ENCODE measurements around the gene SPIRE2. TPM values are rescaled to one million over a fixed set of nuclear protein-coding genes. Genes with fewer than 3 reads are reported as not detected.

SPIRE2 gene
- total RNA-seq, 1 donor from 2014 or later: 2.7 TPM

GRCh38 chr16:89848974-89849373 lies 20.7 kb downstream of the SPIRE2 start:
- Mint-ChIP-seq H3K27me3 (ENCODE audit: insufficient read depth) (peaks cover 6% of the 10 kb centered on the region), H3K4me3 (no peak overlapping the region), H3K9me3 (no peaks in the 10 kb centered on the region), H3K4me1 (ENCODE audit: low read depth) (no peaks in the 10 kb centered on the region), H3K27ac (no peak overlapping the region), H3K36me3 (ENCODE audit: low read depth) (no peaks in the 10 kb centered on the region)
- intact Hi-C loops (cut with micrococcal nuclease): no loop called here
- DNase-seq (ENCODE audit: low spot score): no peak

DNA sequence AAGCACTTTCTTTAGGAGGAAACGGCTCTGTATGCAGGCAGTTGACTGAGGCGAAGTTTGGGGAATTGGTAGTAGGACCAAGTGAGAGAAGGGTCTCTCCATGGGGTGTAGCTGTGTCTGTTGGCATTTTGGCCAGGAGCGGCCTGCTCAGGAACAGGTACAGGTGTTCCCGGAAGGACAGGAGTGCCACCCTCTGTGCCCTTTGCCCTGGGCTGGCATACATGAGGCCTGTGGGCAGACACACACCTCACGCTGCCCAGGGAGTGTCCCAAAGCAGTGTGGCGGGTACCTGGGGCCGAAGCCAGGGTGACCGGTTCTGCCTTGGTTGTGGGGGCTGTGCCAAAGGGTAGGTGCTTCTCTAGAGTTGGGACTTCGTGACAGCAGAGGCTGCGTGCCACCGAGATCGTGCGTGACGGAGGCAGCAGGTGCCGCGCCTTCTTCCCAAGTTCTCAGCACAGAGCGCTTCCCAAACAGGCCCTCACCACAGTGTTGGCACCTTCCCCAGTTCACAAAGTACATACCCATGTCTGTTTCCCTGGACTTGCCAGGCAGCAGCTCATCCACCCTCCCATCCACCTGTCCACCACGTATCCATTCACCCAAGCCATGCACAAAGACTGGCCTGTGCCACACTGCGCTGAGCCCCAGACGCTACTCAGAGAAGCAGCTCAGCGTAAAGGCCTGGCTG lies 25.2 kb downstream of the SPIRE2 start:
- Mint-ChIP-seq H3K4me3 (no peak overlapping the region), H3K4me1 (ENCODE audit: low read depth) (no peaks in the 10 kb centered on the region), H3K27ac (no peak overlapping the region), H3K9me3 (no peaks in the 10 kb centered on the region), H3K36me3 (ENCODE audit: low read depth) (no peaks in the 10 kb centered on the region), H3K27me3 (ENCODE audit: insufficient read depth) (peaks cover 3% of the 10 kb centered on the region)
- no peak for DNase-seq (ENCODE audit: low spot score)
- intact Hi-C loops (cut with micrococcal nuclease): no loop called here

- H3K9me3 Mint-ChIP-seq: no peaks in the 10 kb centered on the region
- no peaks in the 10 kb centered on the region for H3K36me3 Mint-ChIP-seq (ENCODE audit: low read depth)
- no peak overlapping the region for H3K4me3 Mint-ChIP-seq
- no peaks in the 10 kb centered on the region for H3K4me1 Mint-ChIP-seq (ENCODE audit: low read depth)
- H3K27me3 Mint-ChIP-seq (ENCODE audit: insufficient read depth): peaks cover 3% of the 10 kb centered on the region
- no peak for DNase-seq (ENCODE audit: low spot score)
- intact Hi-C loops (cut with micrococcal nuclease): no loop called here
- H3K27ac Mint-ChIP-seq: no peak overlapping the region
Observed at GRCh38 chr16:89855301-89855945, 27.1 kb downstream of the SPIRE2 start.

GRCh38 chr16:89855986-89856385 lies 27.7 kb downstream of the SPIRE2 start:
- Mint-ChIP-seq H3K4me3 (no peak overlapping the region), H3K27me3 (ENCODE audit: insufficient read depth) (peaks cover 3% of the 10 kb centered on the region), H3K4me1 (ENCODE audit: low read depth) (peaks cover 2% of the 10 kb centered on the region), H3K9me3 (no peaks in the 10 kb centered on the region), H3K27ac (no peak overlapping the region), H3K36me3 (ENCODE audit: low read depth) (no peaks in the 10 kb centered on the region)
- intact Hi-C loops (cut with micrococcal nuclease): no loop called here
- DNase-seq (ENCODE audit: low spot score): no peak

- Mint-ChIP-seq H3K4me3 (no peak overlapping the region), H3K27me3 (ENCODE audit: insufficient read depth) (no peaks in the 10 kb centered on the region), H3K9me3 (no peaks in the 10 kb centered on the region), H3K27ac (no peak overlapping the region), H3K36me3 (ENCODE audit: low read depth) (no peaks in the 10 kb centered on the region), H3K4me1 (ENCODE audit: low read depth) (peaks cover 25% of the 10 kb centered on the region)
- no peak for DNase-seq (ENCODE audit: low spot score)
- intact Hi-C loops (cut with micrococcal nuclease): no loop called here
Observed at GRCh38 chr16:89858973-89859614, 30.8 kb downstream of the SPIRE2 start.

DNA sequence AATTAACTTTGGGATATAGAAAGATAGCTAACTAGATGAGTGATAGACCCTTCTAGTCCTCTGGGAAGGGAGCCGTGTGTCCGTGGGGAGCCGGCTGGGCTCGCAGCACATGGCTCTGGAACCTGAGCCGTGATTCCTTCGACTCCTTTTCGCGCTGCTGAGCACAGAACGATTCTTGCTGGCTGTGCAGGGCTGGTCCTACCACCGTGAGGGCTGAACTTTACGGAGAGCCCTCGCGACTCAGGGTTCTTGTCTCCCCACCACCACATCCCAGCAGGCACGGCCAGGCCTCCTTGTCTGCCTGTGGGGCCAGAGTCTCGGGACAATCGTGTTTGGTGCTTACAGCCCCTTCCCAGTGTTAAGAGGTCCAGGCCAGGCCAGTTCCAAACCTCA lies 31.3 kb downstream of the SPIRE2 start:
- Mint-ChIP-seq H3K36me3 (ENCODE audit: low read depth) (peaks cover 2% of the 10 kb centered on the region), H3K4me1 (ENCODE audit: low read depth) (peaks cover 30% of the 10 kb centered on the region), H3K27me3 (ENCODE audit: insufficient read depth) (no peaks in the 10 kb centered on the region), H3K27ac (no peak overlapping the region), H3K4me3 (no peak overlapping the region), H3K9me3 (no peaks in the 10 kb centered on the region)
- no peak for DNase-seq (ENCODE audit: low spot score)
- intact Hi-C loops (cut with micrococcal nuclease): loop anchor here (1.0 to 2.0 kb wide), 3 partner anchors 15 to 135 kb away; partner anchors contain the start of gene FANCA

GRCh38 chr16:89860747-89861304 lies 32.6 kb downstream of the SPIRE2 start:
- H3K27me3 Mint-ChIP-seq (ENCODE audit: insufficient read depth): no peaks in the 10 kb centered on the region
- H3K4me1 Mint-ChIP-seq (ENCODE audit: low read depth): peaks cover 33% of the 10 kb centered on the region
- DNase-seq (ENCODE audit: low spot score): peak; percentile 71
- no peak overlapping the region for H3K27ac Mint-ChIP-seq
- H3K36me3 Mint-ChIP-seq (ENCODE audit: low read depth): peaks cover 5% of the 10 kb centered on the region
- H3K4me3 Mint-ChIP-seq: no peak overlapping the region
- H3K9me3 Mint-ChIP-seq: no peaks in the 10 kb centered on the region
- intact Hi-C loops (cut with micrococcal nuclease): loop anchor here (1.0 to 2.0 kb wide), 5 partner anchors 14 to 161 kb away; partner anchors contain the start of gene FANCA

GRCh38 chr16:89861648-89862047 lies 33.4 kb downstream of the SPIRE2 start:
- Mint-ChIP-seq H3K36me3 (ENCODE audit: low read depth) (peaks cover 5% of the 10 kb centered on the region), H3K4me3 (no peak overlapping the region), H3K4me1 (ENCODE audit: low read depth) (peaks cover 33% of the 10 kb centered on the region), H3K27ac (no peak overlapping the region), H3K9me3 (no peaks in the 10 kb centered on the region), H3K27me3 (ENCODE audit: insufficient read depth) (no peaks in the 10 kb centered on the region)
- intact Hi-C loops (cut with micrococcal nuclease): loop anchor here (1.0 to 2.0 kb wide), 3 partner anchors 13 to 161 kb away; no protein-coding TSS in a partner anchor
- no peak for DNase-seq (ENCODE audit: low spot score)

- no peaks in the 10 kb centered on the region for H3K9me3 Mint-ChIP-seq
- H3K27ac Mint-ChIP-seq: peak overlapping the region; percentile 97
- no peak for DNase-seq (ENCODE audit: low spot score)
- intact Hi-C loops (cut with micrococcal nuclease): no loop called here
- H3K4me1 Mint-ChIP-seq (ENCODE audit: low read depth): peaks cover 33% of the 10 kb centered on the region
- H3K36me3 Mint-ChIP-seq (ENCODE audit: low read depth): peaks cover 7% of the 10 kb centered on the region
- no peaks in the 10 kb centered on the region for H3K27me3 Mint-ChIP-seq (ENCODE audit: insufficient read depth)
- peak overlapping the region; percentile 76 for H3K4me3 Mint-ChIP-seq
Observed at GRCh38 chr16:89862732-89863131, 34.5 kb downstream of the SPIRE2 start.

DNA sequence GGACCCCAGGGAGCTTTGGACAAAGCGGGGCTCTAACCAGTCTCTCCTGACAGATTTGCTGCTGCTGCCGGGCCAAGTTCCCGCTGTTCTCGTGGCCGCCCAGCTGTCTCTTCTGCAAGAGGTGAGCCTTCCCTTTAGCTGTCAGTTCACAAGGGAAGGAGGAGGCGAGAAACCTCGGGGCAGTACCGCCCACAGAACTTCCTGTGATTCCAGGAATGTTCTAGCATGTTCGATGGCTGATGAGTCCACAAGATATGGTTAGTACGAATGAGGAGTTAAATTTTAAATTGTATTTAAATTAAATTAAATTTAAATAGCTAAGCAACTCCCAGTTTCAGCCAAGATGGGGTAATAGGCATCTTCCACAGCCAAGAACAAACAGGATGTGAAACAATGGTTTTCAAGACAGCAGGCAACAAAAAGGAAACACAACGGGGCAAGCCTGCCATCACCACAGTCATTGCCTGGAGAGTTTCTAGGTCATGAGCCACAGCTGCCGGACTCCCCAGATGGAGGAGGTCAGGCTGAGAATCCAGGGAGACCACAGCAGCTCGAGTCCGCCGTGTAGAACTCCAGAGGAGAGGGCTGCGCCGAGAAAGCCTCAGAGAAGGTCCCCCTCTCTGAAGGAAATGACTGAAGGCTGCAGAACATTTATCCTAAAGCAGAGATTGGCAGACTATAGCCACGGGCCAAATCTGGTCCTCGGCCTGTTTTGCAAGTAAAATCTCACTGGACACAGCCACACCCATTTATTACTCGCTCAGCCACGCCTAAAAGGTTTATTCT lies 35.7 kb downstream of the SPIRE2 start:
- H3K4me1 Mint-ChIP-seq (ENCODE audit: low read depth): peaks cover 33% of the 10 kb centered on the region
- H3K9me3 Mint-ChIP-seq: no peaks in the 10 kb centered on the region
- intact Hi-C loops (cut with micrococcal nuclease): loop anchor here (1.0 kb wide), 1 partner anchor 9 kb away; the partner anchor contains the start of gene TCF25
- peaks cover 11% of the 10 kb centered on the region for H3K36me3 Mint-ChIP-seq (ENCODE audit: low read depth)
- peak; percentile 55 for DNase-seq (ENCODE audit: low spot score)
- H3K4me3 Mint-ChIP-seq: peak overlapping the region; percentile 76
- no peaks in the 10 kb centered on the region for H3K27me3 Mint-ChIP-seq (ENCODE audit: insufficient read depth)
- peak overlapping the region; percentile 97 for H3K27ac Mint-ChIP-seq

- H3K36me3 Mint-ChIP-seq (ENCODE audit: low read depth): peaks cover 11% of the 10 kb centered on the region
- H3K4me3 Mint-ChIP-seq: peak overlapping the region; percentile 55
- peak overlapping the region; percentile 97 for H3K27ac Mint-ChIP-seq
- no peak for DNase-seq (ENCODE audit: low spot score)
- H3K27me3 Mint-ChIP-seq (ENCODE audit: insufficient read depth): no peaks in the 10 kb centered on the region
- no peaks in the 10 kb centered on the region for H3K9me3 Mint-ChIP-seq
- intact Hi-C loops (cut with micrococcal nuclease): loop anchor here (1.0 kb wide), 1 partner anchor 9 kb away; the partner anchor contains the start of gene TCF25
- H3K4me1 Mint-ChIP-seq (ENCODE audit: low read depth): peaks cover 33% of the 10 kb centered on the region
Observed at GRCh38 chr16:89864527-89864820, 36.2 kb downstream of the SPIRE2 start.

DNA sequence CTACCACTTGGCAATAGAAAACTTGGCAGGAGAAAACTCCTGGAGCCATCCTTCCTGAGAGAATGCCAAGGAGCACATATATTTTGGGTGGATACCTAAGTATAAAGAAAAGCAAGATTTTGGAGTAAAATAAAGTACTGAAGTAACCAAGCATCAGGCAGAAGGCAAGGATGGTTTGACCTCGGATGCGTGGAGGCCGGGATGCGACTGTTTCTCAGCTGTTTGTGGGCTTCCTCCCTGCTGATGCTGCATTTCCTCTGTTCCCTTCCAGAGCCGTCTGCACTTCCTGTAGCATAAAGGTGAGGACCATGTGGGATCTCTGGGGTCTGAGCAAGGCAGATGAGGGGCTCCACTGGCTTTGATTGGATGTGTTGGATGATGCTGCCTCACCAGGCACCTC lies 39.6 kb downstream of the SPIRE2 start:
- peaks cover 20% of the 10 kb centered on the region for H3K4me1 Mint-ChIP-seq (ENCODE audit: low read depth)
- peaks cover 13% of the 10 kb centered on the region for H3K36me3 Mint-ChIP-seq (ENCODE audit: low read depth)
- H3K9me3 Mint-ChIP-seq: no peaks in the 10 kb centered on the region
- no peak for DNase-seq (ENCODE audit: low spot score)
- intact Hi-C loops (cut with micrococcal nuclease): no loop called here
- no peak overlapping the region for H3K27ac Mint-ChIP-seq
- no peak overlapping the region for H3K4me3 Mint-ChIP-seq
- H3K27me3 Mint-ChIP-seq (ENCODE audit: insufficient read depth): peaks cover under 1% of the 10 kb centered on the region
